GM18498 (cell line): ENCODE measurements around the gene IMPG2.

Source experiments
- ATAC-seq: cut with Tn5 transposase; IDR thresholded peaks from one replicate; pipeline ENCODE4 v1.9.1; 2021; ENCODE audit warnings: mild to moderate bottlenecking, moderate library complexity; ENCODE audit not compliant: unreplicated experiment

IMPG2 gene

DNA sequence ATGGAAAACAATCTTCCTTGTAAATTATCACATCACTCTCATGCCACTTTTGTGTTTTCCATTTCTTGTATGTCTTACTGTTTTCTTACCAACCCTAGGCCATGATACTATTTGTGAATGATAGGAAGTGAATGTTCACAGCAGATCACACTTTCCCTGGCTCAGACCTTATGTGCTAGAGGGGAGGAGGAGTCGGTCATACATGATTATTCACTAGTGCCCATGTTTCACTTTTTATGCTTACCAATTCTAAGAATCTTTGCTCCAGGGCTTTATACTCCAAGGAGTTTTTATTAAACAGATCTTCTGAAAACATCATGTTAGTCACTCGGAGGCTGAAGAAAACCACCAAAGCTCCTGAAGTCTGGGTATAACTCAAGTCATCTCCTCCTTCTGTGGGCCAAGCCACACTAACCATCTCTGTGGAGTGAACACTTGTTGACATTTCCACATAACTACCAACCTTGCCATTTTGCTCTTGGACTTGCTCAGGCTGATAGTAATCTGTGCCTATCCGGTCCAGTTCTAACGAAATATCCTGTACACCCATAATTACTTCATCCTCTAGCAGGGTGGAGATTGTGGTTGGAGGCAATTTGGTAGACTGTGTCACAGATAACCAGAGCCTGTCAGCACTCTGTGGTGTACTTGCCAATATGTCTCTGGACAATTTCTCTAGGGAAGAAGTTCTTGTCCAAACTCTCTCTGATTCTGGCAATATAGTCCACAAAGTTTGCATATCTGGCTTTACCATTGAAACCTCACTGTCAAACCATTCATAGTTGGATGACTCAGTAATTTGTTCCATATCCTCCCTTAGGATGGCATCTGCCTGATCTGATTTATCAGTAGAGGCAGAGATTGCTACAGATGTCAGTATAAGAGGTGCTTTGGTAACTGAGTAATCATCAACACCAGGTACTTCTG is 76.8 kb downstream of the IMPG2 start:
- ATAC-seq = no peak

DNA sequence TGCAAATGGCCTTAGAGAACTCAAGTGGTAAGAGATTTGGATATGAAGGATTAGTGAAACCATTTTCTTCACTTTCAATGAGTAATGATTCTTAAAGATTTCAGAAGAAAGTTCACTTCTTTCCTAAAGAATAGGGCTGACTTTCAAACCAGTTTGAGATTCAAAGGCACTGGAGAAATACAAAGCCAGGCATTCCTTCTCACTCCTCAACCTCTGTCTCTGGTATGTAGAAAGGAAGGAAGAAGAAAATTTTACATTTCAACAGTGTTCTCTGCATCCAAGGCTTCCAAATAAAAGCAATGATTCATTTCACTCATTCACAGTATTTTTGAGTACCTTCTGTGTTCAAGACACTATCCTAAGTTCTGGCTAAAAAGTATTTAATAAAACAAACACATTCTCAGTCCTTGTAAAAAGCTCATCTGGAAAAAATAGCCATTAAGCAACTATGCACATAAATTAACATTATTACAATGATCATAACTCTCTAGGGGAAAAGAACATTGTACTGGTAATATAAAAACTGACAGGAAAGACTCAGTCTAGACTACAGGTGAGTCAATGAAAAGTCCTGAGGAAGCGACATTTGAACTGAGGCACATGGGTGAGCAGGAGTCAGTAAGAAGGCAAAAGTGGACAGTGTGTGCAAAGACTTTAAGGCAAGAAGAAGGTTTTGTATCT is 79.5 kb downstream of the IMPG2 start:
- no peak for ATAC-seq

DNA sequence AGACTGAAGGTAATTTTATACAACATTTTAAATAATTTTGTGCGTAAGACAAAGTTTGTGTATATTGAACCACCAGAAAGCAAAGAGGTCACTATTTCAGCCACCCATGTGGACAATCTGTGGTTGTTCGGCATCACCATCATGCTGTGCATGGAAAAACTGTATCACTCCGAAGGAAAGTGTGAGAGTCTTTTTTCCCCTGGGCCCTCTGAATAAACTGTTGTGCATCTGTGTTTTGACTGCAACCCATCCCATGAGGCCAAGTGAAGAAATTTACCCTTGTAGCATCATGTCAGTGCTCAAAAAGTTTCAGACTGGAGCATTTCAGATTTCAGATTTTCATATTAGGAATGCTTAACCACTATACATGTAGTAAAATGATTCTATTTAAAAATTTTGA is 85.3 kb downstream of the IMPG2 start:
- ATAC-seq = no peak

DNA sequence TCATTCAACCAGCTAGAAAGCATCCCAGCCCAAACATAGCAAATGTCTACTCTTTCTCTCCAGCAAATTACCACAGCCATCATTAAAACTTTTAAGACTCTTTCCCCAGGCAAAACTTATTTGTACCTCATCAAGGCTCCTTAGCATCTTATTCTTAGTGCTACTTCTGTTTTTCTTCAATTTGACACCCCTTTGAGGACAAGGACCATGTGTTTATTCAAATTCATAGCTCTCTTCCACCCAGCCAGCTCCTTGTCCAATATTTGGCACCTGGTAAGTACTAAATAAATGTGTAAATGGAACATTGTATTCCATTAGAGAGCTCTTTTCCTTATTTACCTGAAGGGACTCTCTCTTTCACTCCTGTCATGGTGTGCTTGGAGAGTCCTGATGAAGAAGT is 89.8 kb downstream of the IMPG2 start:
- ATAC-seq = no peak

DNA sequence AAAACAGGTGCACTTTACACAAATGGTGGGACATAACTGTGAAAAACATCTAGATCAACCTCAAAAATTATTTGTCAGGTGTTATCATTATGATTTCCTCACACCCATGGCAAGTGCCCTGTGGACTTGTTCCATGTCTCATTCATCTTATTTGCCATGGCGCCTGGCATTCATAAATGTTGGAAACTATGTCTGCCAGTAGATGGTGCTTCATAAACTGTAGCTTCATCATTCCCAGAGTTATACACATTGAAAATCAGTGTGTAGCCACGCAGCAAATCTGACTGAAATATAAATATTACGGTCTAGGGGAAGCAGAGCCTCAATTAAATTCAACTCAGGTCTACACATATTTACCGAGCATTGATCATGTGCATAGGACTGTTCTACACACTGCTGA is 90.7 kb downstream of the IMPG2 start:
- no peak for ATAC-seq

DNA sequence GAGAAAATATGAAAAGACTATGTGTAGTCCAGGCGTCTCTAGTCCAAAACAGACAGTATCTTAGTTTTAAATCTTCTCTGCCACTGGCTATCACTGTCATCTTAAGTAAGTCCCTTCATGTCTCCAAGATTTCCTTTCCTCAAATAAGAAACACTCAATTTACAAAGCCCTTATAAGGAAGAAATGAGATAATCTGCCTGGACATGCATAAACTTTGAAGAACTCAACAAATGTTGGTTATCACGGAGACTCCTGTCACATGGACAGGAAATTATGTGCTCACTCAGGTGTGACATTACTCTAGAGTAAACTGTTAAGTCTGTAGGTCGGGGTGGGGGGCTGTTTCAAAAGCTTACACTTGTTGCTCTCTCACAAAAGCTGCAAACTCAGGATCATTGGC is 91.9 kb downstream of the IMPG2 start:
- no peak for ATAC-seq

DNA sequence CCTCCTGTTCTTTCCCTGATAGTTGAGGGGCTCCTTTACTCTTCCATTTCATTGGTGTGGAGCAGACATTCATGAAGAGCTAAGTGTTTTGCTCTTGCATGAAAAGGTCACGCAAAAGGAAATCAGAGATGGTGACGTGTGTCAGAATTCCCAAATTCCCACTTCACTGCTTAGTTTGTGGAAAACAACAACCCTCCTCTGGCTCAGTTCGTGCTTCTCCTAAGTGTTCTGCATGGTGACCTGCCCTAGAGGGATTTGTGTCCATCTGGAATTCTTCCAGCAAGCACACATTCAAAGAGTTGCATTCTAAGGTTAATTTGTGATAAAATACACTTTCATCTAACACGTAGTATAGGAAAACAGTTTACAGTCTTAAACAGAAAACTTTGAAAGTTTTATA is 95.6 kb downstream of the IMPG2 start:
- ATAC-seq = no peak

DNA sequence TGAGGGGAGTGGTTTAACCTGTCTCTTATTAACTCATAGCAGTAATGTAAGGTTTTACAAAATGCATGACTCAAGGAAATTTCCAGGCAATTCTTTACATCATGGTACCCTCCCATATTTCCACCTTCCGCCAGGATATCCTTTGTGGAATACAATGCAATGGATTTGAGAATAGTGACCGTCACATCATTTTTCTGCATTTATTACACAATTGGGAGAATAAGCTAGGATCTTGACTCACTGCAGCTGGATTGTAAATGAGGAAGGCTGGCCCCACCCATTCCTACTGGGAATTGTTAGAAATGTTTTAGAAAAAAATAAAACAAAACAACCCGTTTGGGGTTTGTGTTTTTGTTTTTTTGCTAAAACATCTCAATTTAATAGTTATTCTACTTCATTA is 97.4 kb downstream of the IMPG2 start:
- ATAC-seq = no peak

DNA sequence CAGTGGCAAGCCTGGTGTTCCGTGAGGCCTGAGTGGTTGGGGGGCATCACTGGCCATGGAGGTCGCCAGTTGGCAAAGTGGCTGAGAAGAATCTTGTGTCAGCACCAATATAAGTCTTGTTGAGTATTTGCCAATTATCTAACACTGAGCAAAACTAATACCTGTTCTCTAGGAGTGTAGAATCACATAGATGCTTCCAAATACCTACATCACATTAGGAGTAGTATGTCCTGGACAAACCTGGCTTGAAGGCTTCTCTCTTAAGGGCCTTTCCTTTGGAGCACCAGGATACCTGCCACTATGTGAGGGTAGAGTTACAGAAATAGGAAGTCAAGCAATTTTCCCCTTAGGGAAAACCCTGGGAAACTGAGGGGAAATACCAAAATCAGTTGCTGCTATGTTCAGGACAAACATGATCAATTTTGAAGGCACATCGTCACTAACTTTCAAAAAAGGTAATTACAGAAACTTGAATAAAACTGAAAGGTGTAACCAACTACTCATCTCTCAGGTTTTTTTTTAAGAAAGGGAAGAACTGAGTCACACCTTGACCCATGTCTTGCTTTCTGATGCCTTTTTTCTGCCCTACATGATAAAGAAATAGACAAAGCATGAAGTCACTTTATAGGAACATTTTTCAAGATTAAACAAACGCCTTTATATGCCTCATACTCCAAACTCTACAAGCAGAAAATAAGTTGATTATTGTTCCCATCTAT is 100.4 kb downstream of the IMPG2 start:
- ATAC-seq = no peak

DNA sequence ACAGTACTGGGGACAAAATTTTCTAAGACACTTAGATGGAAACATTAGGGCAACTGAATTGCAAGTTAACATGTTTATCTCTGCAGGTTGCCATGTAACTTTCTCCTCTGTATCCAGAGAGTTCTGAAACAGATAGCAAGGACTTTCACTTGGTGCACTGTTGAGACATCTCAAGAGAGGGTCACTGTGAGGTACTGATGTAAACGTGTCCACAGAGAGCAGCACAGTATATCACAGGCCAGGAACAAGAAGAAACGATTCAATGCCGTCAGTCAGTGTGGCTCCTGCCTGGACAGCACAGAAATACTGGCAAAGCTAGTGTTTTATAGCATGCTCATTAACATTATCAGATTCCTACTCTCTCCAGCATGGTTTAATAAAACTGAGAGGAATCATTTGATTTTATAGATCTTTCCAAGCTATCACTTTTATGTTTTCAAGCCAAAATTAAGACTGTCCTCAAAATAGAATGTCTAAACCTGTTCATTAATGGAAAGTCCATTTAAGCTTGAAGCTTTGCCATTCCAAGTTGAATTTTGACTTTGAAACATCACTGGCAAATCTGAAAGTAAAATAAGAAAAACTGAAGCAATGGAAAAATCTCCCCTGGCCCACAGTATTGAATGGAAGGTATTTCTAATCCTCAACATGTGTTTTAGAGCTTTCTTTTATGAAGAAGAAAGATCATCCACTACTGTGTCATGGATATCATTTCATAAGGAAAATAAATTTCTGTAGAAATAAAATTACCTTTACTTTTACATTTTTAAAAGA is 102.7 kb downstream of the IMPG2 start:
- no peak for ATAC-seq

DNA sequence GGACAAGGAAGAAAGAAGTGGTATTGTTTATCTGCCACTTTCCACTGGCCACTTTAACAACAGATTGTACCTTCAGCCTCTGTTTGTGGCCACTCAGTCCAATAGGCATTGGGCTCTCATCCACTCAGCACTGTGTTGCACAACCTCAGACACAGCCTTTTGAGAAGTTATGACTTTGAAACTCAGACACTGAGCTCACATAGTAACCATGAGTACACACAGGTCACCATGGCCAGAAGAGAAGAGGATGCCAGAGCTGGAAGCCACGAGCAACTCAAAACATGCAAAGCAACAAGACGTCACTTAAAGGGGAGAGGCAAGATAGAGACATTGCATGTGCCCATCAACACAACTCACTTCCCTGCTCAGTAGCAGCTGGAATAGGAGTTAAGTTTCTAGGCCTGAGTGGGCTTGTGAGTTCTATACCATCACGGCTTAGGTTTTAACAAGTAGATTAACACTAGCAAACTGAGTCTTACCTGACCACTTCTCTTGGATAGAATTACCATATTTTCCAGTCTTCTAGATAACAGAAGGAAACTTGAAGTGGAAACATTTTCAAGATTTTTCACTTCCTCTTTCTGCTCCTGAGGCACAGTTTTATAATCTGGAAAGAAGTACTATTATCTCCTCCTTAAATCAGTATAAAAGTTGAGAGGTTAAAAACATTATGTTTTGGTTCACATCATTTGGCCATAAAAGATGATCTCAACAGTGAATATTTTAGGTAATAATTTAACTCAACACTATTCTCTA is 103.5 kb downstream of the IMPG2 start:
- no peak for ATAC-seq

DNA sequence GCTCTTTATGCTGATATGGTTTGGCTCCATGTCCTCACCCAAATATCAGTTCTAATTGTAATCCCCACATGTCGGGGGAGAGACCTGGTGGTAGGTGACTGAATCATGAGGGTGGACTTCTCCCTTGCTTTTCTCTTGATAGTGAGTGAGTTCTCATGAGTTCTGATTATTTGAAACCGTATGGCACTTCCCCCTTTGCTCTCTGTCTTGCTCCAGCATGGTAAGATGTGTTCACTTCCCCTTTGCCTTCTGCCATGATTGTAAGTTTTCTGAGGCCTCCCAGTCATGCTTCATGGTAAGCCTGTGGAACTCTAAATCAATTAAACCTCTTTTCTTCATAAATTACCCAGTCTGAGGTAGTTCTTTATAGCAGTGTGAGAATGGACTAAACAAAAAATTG is 107.6 kb downstream of the IMPG2 start:
- no peak for ATAC-seq

DNA sequence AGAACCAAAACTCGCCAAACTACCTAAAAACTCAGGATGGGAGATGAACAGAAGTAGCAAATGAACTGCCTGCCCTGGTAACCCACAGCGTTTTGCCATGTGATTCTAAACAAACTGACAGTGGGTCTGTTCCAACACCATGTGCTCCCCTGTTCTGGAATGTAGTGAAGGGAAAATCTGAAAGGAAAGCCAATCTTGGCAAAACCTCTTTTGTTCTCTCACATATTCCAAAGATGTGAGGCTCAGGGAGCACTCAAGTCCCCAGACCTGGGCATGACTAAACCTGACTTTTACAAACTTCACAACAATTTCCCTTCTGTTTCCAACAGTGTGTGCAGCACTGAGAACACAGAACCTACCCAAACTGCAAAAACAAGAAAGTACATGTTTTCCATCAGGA is 116.1 kb downstream of the IMPG2 start:
- no peak for ATAC-seq

DNA sequence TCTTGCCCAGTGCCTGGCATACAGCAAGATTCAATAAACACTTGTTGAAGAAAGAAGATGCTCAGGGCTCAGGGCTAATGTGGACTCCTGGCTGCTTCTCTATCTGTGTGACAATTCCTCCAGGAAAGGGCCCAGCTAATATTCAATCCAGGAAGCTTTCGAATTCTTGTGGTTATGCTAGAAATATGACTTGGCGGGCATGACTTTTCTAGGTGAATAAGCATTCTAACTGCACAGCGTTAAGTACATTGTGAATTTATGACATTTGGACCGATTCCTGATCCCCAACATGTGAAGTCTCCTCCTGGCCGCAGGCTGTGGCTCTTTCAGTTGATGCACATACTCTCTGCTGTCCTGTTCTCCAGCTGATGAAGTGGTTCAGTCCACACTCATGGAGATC is 117.0 kb downstream of the IMPG2 start:
- ATAC-seq = no peak

DNA sequence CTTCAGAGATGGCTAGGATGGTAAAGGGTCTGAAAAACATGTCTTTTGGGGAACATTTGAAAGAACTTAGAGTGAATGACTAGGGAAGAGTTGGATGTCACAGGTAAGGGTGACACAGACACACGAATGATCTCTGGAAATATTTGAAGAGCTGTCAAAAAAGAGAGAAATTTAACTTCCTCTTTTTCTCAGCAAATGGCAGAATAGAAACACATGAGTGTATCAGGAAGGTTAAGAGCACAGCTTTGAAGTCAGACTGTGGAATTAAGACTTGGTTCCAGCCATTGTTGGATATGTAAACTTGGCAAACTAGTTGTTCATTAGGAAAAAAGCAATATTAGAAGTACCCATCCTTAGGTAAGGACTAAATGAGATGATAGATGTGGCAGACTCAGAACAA is 117.7 kb downstream of the IMPG2 start:
- no peak for ATAC-seq

DNA sequence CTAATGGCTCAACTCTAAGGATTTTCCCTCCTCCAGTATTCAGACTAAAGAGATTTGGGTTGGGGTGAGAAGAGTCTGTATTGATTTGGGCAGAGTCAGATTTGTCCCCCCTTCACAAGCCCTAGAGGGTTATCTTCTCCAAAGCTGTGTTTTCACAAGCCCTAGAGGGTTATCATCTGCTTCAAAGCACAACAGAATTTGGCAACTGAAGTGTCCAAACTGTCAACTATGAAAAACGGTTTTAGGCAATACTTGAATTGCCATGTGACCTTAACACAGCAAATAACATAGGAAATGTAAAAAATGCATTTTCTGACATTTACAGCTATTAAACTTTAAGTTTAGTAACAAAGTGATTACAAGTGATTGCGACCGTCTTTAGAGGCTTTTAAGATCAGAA is 119.9 kb downstream of the IMPG2 start:
- no peak for ATAC-seq

DNA sequence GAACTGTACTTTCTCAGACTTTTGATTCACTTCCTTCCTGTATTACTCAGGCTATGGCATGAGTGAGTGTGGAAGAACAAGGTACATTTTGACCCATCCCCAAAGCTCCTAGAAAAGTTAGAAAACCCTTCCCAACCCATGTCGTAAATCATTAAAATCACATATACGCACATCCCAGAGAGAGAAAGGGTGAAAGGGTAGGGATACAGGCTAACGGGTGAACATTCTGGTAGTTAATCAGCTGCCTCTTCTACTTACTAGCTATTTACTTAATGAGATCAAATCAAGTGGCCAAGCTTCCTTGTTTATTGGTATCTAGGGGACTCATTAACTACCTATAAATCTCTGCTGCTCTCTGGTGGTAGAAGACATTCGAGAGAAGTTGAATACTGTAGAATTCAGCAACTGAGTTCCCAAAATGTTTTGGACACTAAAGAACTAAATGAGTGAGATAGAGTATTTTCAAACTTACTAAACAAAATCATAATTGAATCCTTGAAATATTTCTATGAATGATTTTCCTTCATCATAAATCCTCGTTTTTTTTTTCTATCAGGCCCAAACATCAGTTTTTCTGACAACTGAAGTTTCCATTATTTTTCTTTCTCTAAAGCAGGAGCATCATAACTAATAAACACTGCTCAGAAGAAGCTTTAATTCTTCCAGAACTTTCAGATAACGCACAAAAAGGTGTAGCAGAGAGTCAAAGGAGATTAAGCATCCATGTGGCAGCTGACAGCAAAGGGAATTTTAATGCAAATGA is 124.2 kb downstream of the IMPG2 start:
- ATAC-seq = no peak

DNA sequence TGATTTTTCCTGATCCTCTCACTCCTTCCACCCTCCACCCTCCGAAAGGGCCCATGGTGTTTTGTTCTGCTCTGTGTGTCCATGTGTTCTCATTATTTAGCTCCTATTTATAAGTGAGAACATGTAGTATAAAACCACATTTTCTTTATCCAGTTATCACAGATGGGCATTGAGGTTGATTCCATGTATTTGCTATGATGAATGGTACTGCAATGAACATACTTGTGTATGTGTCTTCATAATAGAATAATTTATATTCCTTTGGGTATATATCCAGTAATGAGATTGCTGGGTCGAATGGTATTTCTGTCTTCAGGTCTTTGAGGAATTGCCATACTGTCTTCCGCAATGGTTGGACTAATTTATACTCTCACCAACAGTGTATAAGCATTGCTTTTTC is 126.0 kb downstream of the IMPG2 start:
- ATAC-seq = no peak

DNA sequence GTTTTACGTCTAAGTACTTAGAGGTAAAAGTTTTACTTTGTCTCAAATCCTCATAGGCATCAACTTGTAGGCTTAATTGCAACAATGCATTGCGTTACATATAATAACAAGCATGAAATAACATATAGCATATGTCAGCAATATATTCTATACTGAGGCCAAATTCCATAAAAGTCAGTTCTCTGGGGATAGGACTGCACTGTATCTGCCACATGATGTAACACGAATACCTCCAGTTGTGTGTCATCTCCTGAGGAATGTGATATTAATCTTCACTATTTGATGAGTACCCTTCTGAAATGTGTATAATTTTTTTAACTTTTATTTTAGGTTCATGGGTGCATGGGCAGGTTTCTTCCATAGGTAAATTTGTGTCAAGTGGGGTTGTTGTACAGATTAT is 126.4 kb downstream of the IMPG2 start:
- no peak for ATAC-seq

DNA sequence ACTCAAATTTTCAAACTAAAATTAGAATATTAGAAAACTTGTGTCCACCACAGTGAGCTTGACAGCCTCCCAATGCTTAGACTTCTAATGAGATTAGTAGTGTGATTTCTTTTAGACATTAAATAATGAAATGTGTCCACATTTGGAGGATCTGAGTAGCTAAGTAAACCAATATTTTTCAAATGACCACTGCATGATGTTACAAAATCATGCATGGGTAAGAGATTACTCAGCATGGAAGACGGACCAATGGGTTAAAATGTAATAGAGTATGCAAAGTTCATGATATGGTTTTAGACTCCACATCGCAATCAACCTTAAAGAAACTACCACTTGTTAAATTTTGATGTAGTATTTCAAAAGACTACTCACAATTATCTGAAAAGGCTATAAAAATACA is 130.6 kb downstream of the IMPG2 start:
- ATAC-seq = no peak
